HCT116 (cell line): ENCODE measurements around the gene RUNX2. TPM values are rescaled to one million over a fixed set of nuclear protein-coding genes. Genes with fewer than 3 reads are reported as not detected.

ENCODE experiments used
- ATAC-seq: fragments of 200-7000 bp; cut with Tn5 transposase; 2 replicates; pipeline ENCODE4 v1.9.1; 2020; ENCODE audit warnings: mild to moderate bottlenecking, moderate library complexity
- BruUV-seq: library from RNA; stranded (reverse); fragments of 400-500 nt; replicated peaks from 2 replicates; lab custom pipeline; 2021; lab: Mats Ljungman, UMichigan
- CTCF ChIA-PET: fragments of 300-600 bp; sonication (Branson Sonifier 250); formaldehyde crosslinking; loops from one replicate; lab custom pipeline; 2021; ENCODE audit warnings: antibody characterized with exemption; lab: Charles Lee
- POLR2A ChIA-PET: fragments of 300-600, 350-600 bp; sonication (Branson Sonifier 250); formaldehyde crosslinking; loops from one replicate; lab custom pipeline; 2021; ENCODE audit warnings: antibody characterized with exemption; lab: Charles Lee
- RAD21 ChIA-PET, 2 experiments: fragments of 300-600 bp; sonication (Branson Sonifier 250); formaldehyde crosslinking; loops; one replicate each; lab custom pipeline; 2023; ENCODE audit warnings: low total read pairs in 2 of 2; ENCODE audit not compliant: uncharacterized antibody in 2 of 2, unreplicated experiment in 2 of 2, low non-redundant PET in 1 of 2; lab: Charles Lee
- DNase-seq: peaks from one replicate; pipeline ENCODE4 v3.0.0-alpha.2; 2010; ENCODE audit warnings: low read depth, low spot score
- H2AFZ ChIP-seq: fragments of 200-600 bp; shearing (Covaris generic), sonication (generic); 2 replicates; pipeline ENCODE4 v1.6.1; 2017; ENCODE audit warnings: low read depth, mixed run types, mixed read lengths, antibody characterized with exemption, low read length; ENCODE audit not compliant: poor library complexity, severe bottlenecking
- H3K27ac ChIP-seq: 2 replicates; pipeline ENCODE4 v1.5.1; 2012; ENCODE audit warnings: low read depth, low read length
- H3K27me3 ChIP-seq: fragments of 200-600 bp; sonication (generic); 2 replicates; pipeline ENCODE4 v1.6.1; 2016; ENCODE audit warnings: mixed run types, low read length, mixed read lengths; ENCODE audit not compliant: insufficient read depth
- H3K36me3 ChIP-seq, 2 experiments: fragments of 200-500 bp in 1 of 2; fragments of 200-600 bp in 1 of 2; sonication (Bioruptor generic) in 1 of 2; sonication (generic) in 1 of 2; 2 replicates each; pipeline versions ENCODE4 v1.5.1 to v1.6.1; 2014 to 2016; ENCODE audit warnings: low read length in 2 of 2, inconsistent platforms in 1 of 2, mixed read lengths in 1 of 2, mixed run types in 1 of 2; ENCODE audit not compliant: insufficient read depth in 2 of 2, control insufficient read depth in 1 of 2
- H3K4me1 ChIP-seq, 2 experiments: fragments of 200-600 bp in 1 of 2; sonication (generic) in 1 of 2; 2 replicates each; pipeline versions ENCODE4 v1.5.1 to v1.6.1; 2012 to 2017; ENCODE audit warnings: low read length in 2 of 2, inconsistent platforms in 1 of 2, mild to moderate bottlenecking in 1 of 2, mixed read lengths in 1 of 2, mixed run types in 1 of 2, moderate library complexity in 1 of 2; ENCODE audit not compliant: insufficient read depth in 2 of 2, control insufficient read depth in 1 of 2
- H3K4me2 ChIP-seq: fragments of 200-600 bp; sonication (generic); 2 replicates; pipeline ENCODE4 v1.6.1; 2017; ENCODE audit warnings: mixed run types, low read length, mixed read lengths
- H3K4me3 ChIP-seq, 2 experiments: fragments of 200-600 bp in 1 of 2; sonication (generic) in 1 of 2; replicated peaks in 1 of 2; 2 replicates each; pipeline ENCODE4 v1.5.1; 2011 to 2016; ENCODE audit warnings: low read length in 2 of 2, control low read depth in 1 of 2, low read depth in 1 of 2, mild to moderate bottlenecking in 1 of 2, mixed read lengths in 1 of 2, mixed run types in 1 of 2
- H3K79me2 ChIP-seq: fragments of 200-600 bp; sonication (generic); 2 replicates; pipeline ENCODE4 v1.6.1; 2017; ENCODE audit warnings: mild to moderate bottlenecking, mixed run types, low read length, moderate library complexity, mixed read lengths; ENCODE audit not compliant: insufficient read depth
- H3K9ac ChIP-seq: fragments of 200-600 bp; sonication (generic); 2 replicates; pipeline ENCODE4 v1.6.1; 2016; ENCODE audit warnings: low read length, mixed read lengths
- H3K9me2 ChIP-seq: fragments of 200-600 bp; sonication (generic), shearing (Covaris generic); 2 replicates; pipeline ENCODE4 v1.6.1; 2017; ENCODE audit warnings: mixed run types, mild to moderate bottlenecking, moderate library complexity; ENCODE audit not compliant: insufficient read depth
- H3K9me3 ChIP-seq, 2 experiments: fragments of 200-500 bp in 1 of 2; fragments of 200-600 bp in 1 of 2; sonication (Bioruptor generic) in 1 of 2; sonication (generic) in 1 of 2; 2 replicates each; pipeline ENCODE4 v1.6.1; 2014 to 2017; ENCODE audit warnings: low read length in 2 of 2, mixed read lengths in 2 of 2, inconsistent platforms in 1 of 2, low read depth in 1 of 2, mild to moderate bottlenecking in 1 of 2, mixed run types in 1 of 2, moderate library complexity in 1 of 2; ENCODE audit not compliant: control insufficient read depth in 1 of 2, insufficient read depth in 1 of 2
- H4K20me1 ChIP-seq: fragments of 200-600 bp; sonication (generic), shearing (Covaris generic); 2 replicates; pipeline ENCODE4 v1.6.1; 2017; ENCODE audit warnings: mixed run types, mild to moderate bottlenecking, moderate library complexity; ENCODE audit not compliant: insufficient read depth
- CEBPB ChIP-seq: IDR thresholded peaks from 2 replicates; pipeline ENCODE4 v1.6.1; 2012; ENCODE audit warnings: low read depth
- EGR1 ChIP-seq: IDR thresholded peaks from 2 replicates; pipeline ENCODE4 v1.6.1; 2012; ENCODE audit warnings: low read depth
- EZH2 ChIP-seq: fragments of 200-600 bp; sonication (generic); IDR thresholded peaks from 2 replicates; pipeline ENCODE4 v1.6.1; 2017; ENCODE audit warnings: antibody characterized with exemption, mixed run types
- EZH2phosphoT487 ChIP-seq: fragments of 200-600 bp; IDR thresholded peaks from 2 replicates; pipeline ENCODE4 v1.6.1; 2018; ENCODE audit warnings: antibody characterized with exemption, borderline replicate concordance
- FOSL1 ChIP-seq: IDR thresholded peaks from 2 replicates; pipeline ENCODE4 v1.6.1; 2012; ENCODE audit warnings: low read depth
- RAD21 ChIP-seq: IDR thresholded peaks from 2 replicates; pipeline ENCODE4 v1.6.1; 2012; ENCODE audit warnings: low read depth, mild to moderate bottlenecking
- SP1 ChIP-seq: IDR thresholded peaks from 2 replicates; pipeline ENCODE4 v1.6.1; 2012; ENCODE audit warnings: low read depth
- TCF7L2 ChIP-seq: IDR thresholded peaks from 2 replicates; pipeline ENCODE4 v1.7.0; 2011; ENCODE audit warnings: borderline replicate concordance, inconsistent platforms; ENCODE audit not compliant: insufficient read depth, insufficient read length; ENCODE audit errors: extremely low read depth
- intact Hi-C: fragments of 100-400 bp; cut with micrococcal nuclease; formaldehyde crosslinking; loops from 2 replicates; pipeline ENCODE4 v1.10.0; 2022
- total RNA-seq: library from RNA; stranded (reverse); gene quantifications from one replicate; pipeline ENCODE4 v1.2.1, GENCODE V29; 2021; ENCODE audit not compliant: unreplicated experiment
- TF ChIP-seq, protein P1 (sequence below): IDR thresholded peaks from 2 replicates; pipeline ENCODE4 v1.6.1; 2012

RUNX2 gene
- total RNA-seq, 1 experiment from 2014 or later = 1.1 TPM

DNA sequence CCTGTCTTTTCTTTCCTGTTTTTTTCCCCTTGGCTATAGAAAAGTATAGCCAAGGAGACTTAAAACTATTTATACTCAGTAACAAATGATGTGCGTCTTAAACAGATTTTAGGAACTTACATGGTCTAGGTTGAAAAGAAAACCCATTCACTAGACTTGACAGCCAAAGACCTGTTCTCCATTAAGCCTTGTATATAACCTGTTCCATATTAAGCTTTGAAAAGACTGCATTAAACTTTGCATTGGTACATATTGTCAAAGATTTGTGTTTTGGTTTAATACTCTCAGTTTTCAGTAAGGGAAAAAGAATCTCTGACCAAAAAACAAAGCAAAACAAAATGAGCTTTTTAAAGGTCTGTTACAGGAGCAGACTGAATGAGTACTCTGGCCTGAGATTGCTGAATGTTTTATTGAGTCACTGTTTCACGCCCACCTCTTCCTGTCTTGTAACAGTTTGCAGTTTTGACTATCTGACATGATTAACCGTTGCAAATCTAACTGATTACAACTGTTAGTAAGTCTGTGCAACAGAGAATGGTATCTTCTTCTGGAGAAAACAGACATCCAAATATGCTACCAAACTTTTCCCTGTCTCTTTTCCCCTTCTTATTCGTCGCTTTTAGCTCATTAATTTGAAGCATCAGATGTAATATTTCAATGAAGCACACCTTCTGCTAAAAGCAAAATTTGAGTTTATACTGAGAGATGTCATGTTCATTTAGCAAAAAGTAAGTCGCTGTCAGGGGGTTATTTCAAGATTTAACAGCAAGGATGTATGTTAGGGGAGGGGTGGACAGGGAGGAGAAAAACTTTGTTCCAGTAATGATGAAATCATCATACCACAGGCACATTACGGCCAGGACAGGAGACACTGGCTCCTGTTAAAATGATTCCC, 108.7 kb downstream of the RUNX2 start:
- no peak for ATAC-seq
- no TSS peak for BruUV-seq
- H4K20me1 ChIP-seq = no peaks in the 10 kb centered on the region
- ChIA-PET RAD21 (interaction anchor here in 1 of 2 experiments (1.0 kb wide), 1 partner anchor 278 kb away, joined by 3 read pairs; no protein-coding TSS in a partner anchor), POLR2A (no interaction called here), CTCF (interaction anchor here (0.9 to 1.0 kb wide), 2 partner anchors 9 to 278 kb away, joined by 3 to 4 read pairs; no protein-coding TSS in a partner anchor)
- H3K9ac ChIP-seq = no peak overlapping the region
- DNase-seq = no peak
- intact Hi-C loops = loop anchor here (10.0 kb wide), 1 partner anchor 962 kb away; no protein-coding TSS in a partner anchor
- H3K4me3 ChIP-seq = peak overlapping the region in 1 of 2 experiments; percentile 13; a peak in 1 of 4 replicates
- no peaks in the 10 kb centered on the region for H3K36me3 ChIP-seq
- no peak; the same call in 1 of the 2 replicates for TF ChIP-seq CEBPB
- no peak for TF ChIP-seq EZH2phosphoT487
- TF ChIP-seq EZH2 = no peak
- no peak for TF ChIP-seq RAD21
- peak; percentile 88 for TF ChIP-seq EGR1
- TF ChIP-seq FOSL1 = peak; percentile 33; the same call in 1 of the 2 replicates
- TF ChIP-seq TCF7L2 = no peak
- TF ChIP-seq, protein P1, sequence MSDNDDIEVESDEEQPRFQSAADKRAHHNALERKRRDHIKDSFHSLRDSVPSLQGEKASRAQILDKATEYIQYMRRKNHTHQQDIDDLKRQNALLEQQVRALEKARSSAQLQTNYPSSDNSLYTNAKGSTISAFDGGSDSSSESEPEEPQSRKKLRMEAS = no peak
- peak; percentile 22; the same call in 1 of the 2 replicates for TF ChIP-seq SP1
- no peaks in the 10 kb centered on the region for H3K79me2 ChIP-seq
- no peaks in the 10 kb centered on the region for H3K9me2 ChIP-seq
- H3K9me3 ChIP-seq = no peaks in the 10 kb centered on the region
- peaks cover 45 to 50% of the 10 kb centered on the region in 2 experiments for H3K4me1 ChIP-seq
- no peaks in the 10 kb centered on the region for H3K27me3 ChIP-seq
- H2AFZ ChIP-seq = no peak overlapping the region
- no peak overlapping the region for H3K27ac ChIP-seq
- peak overlapping the region; percentile 65 for H3K4me2 ChIP-seq
